Stimulated activated CD4-positive, alpha-beta T cell treated with anti-CD3 and anti-CD28 coated beads, Interleukin-4, amount 100 ng/mL, for 24 hours (primary cell): ENCODE measurements around the gene PRR5.

Experiments
- DNase-seq: peaks from one replicate; pipeline ENCODE4 v3.0.0-alpha.2; 2020

PRR5 gene

DNA sequence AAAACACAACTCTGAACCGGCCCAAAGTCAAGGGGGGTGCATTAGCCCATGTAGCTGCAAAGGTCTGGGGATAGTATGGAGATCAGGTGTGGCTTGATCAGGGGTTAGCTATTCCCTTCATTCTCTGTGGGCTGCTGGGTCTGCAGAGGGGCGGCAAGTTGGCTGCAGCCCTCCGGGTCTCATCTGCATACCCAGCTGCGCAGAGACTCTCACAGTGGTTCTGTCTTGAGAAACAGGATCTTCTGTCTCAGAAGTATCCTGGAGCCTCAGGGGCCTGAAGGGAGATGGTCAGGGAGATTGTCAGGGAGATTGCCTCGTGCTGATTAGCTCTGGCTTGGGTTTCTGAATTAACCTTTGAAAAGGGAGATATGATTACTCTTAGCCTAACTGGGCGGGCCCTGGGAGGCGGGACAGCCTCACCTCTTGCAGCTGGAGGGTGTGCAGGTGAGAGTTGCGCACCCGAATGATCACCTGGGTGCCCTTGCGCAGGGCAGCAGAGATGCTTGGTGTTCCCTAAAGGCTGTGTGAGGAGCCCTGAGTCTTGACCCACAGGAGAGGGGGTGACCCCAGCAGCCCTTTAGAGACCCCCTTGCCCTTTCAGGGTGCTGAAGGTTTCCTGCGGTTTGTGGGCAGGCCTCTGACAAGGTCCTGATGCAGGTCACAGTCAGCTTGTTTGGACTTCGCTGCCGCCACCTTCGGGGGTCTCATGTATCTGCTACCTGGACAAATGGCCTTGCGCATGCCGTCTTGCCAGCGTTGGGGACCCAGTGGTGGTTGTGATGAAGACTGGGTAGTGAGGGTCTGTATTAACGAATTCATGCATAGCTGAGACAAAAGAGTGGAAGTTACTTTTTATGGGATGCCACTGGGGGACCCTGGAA, 57.7 kb downstream of the PRR5 start:
- no peak for DNase-seq

- no peak for DNase-seq
Observed at GRCh38 chr22:44760476-44760875, 58.5 kb downstream of the PRR5 start.

DNA sequence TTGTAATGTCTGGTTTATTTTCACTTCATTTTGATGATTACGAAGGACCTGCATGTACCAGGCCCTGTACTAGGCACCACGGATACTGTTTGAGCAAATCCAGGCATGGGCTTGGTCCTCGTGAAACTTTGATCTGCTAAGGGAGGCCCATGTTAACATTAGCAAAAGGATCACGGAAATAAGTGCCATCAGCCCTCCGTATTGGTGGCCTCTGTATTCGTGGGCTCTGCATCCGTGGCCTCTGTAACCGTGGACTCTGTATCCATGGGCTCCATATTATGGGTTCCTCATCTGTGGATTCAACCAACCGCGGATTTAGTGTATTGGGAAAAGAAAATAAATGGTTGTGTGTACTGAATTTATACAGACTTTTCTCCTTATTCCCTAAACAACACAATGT, 59.0 kb downstream of the PRR5 start:
- no peak for DNase-seq

- no peak for DNase-seq
Observed at GRCh38 chr22:44764373-44764772, 62.4 kb downstream of the PRR5 start.

GRCh38 chr22:44764974-44765373, 63.0 kb downstream of the PRR5 start:
- no peak for DNase-seq

GRCh38 chr22:44765571-44766285, 63.7 kb downstream of the PRR5 start:
- DNase-seq: no peak

DNA sequence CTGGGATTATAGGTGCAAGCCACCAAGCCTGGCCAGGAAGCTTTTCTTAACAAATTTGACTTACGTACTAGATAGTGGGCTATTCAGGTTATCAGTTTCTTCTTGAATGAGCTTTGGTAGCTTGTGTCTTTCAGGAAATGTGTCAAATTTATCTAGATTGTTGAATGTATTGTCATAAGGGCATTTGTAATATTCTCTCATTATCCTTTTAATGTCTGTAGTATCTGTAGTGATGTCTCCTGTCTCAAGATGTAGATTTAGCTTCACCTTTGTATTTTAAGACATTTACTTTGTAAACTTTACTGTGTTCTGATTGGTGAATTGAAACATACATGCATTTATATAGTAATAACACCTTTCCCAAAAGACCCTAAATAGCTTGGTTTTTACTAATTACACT, 71.1 kb downstream of the PRR5 start:
- DNase-seq: no peak

DNA sequence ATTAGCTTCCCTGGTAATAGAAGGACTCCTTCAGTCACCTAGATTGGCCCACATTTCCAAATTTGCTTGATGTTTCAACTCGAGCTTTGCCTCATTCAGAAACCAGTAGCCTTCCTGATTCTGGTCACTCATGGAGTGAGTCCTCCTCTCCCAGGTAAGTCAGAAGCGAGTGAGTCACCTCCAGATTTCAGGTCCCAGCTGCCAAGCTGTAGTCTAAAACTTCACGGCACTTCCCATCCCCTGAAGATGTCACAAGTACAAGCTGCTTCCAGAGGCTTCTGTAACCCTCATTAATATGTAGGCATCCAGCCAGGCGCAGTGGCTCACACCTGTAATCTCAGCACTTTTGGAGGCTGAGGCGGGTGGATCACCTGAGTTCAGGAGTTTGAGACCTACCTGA, 73.9 kb downstream of the PRR5 start:
- DNase-seq: no peak

GRCh38 chr22:44776605-44777363, 74.8 kb downstream of the PRR5 start:
- DNase-seq: no peak

- DNase-seq: no peak
Observed at GRCh38 chr22:44777364-44777755, 75.4 kb downstream of the PRR5 start.

DNA sequence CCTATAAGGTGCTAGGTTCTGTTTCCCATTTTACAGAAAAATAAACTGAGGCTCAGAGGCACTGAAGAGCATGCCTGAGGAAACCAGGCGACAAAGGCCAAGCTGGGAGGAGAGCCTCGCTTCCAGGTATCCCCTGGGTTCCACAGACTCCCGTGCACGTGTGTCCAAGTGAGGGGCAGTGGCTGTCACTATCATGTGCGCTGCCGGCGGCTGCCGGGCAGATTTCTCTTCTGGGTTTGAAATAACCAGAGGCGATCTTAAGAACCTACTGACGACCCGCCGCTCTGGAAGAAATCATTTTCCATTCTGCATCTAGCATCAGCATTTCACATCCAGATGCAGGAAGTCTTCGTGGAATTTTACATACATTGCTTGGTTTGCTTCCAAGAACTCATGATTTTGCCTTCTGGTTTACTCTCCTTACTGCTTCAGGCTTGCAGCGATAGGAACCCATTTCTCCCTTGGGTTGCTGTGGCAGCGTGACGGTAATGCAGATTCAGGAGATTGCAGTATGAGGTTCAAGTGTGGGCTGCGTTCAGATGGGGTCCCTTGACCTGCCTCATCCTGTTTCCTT, 79.0 kb downstream of the PRR5 start:
- DNase-seq: no peak

DNA sequence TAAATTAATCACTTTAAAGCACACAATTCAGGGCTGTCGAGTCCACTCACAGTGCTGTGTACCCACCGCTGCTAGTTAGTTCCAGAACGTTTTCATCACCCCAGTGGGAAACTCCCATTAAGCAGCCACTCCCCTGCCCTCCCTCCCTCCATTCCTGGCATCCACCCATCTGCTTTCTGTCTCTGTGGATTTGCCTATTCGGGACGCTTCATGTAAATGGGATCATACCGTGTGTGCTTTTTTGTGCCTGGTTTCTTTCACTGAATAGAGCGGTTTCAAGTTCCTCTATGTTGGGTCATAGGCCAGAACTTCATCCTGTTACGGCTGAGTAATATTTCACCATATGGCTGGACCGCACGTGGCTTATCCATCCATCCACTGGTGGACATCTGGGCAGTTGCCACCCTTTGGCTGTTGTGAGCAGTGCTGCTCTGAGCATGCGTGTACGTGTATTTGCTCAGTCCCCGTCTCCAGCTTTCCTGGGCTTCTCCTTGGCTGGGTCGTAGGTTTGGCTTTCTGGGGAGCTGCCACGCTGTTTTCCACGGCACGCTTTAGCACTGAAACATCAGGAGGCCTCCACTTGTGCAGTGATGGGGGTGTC, 80.5 kb downstream of the PRR5 start:
- no peak for DNase-seq

GRCh38 chr22:44783091-44783490, 81.1 kb downstream of the PRR5 start:
- DNase-seq: no peak

GRCh38 chr22:44783581-44783980, 81.6 kb downstream of the PRR5 start:
- no peak for DNase-seq

DNA sequence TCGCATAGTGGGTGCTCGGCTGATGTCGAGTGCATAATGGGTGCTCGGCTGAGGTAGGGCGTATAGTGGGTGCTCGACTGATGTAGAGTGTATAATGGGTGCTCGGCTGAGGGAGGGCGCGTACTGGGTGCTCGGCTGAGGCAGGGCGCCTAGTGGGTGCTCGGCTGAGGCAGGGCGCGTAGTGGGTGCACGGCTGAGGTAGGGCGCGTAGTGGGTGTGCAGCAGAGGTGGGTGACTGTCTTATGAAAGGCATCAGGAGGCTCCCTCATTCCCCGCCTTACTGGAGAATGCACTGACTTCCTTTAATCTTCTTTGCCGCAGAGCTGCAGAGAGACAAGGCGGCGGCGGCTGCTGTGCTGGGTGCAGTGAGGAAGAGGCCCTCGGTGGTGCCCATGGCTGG, 84.1 kb downstream of the PRR5 start:
- no peak for DNase-seq

DNA sequence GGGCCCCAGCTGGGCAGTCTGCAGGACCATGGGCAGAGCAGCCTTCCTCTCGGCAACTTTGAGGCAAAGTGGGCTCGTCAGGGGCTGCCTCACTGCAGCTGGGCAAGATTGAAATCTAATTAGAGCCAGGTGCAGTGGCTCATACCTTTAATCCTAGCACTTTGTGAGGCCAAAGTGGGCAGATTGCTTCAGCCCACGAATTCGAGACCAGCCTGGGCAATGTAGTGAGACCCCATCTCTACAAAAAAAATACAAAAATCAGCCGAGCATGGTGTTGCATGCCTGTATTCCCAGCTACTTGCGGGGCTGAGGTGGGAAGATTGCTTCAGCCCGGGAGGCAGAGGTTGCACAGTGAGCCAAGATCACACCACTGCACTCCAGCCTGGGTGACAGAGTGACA, 84.6 kb downstream of the PRR5 start:
- DNase-seq: no peak
